ENCODE results near the gene NVL. TPM values are rescaled to one million over a fixed set of nuclear protein-coding genes. Genes with fewer than 3 reads are reported as not detected.
A peak's percentile ranks its signal among the peaks of the same experiment; 100 is the strongest.
"Not testable (repeated sequence)": the region's sequence is repeated elsewhere in the genome, so short reads cannot be mapped to it uniquely, and the experiment has no call there.

Gene NVL
- total RNA-seq, 2 donors from 2014 or later, result 19.9 to 39.5 TPM

GRCh38 chr1:224349716-224350115, 19.7 kb upstream of the NVL start:
- not testable (repeated sequence) for H3K4me3 Mint-ChIP-seq; ATAC-seq (replicated peaks)

GRCh38 chr1:224348137-224348536, 18.2 kb upstream of the NVL start:
- ATAC-seq (replicated peaks), result no peak
- Mint-ChIP-seq H3K36me3 (ENCODE audit: low read depth) (no peaks in the 10 kb centered on the region), H3K27ac (no peak overlapping the region), H3K27me3 (no peaks in the 10 kb centered on the region), H3K9me3 (no peaks in the 10 kb centered on the region), H3K4me1 (no peaks in the 10 kb centered on the region), H3K4me3 (no peak overlapping the region)

More at GRCh38 chr1:224349716-224350115, 19.7 kb upstream of the NVL start:
- H3K4me1 Mint-ChIP-seq; H3K27me3 Mint-ChIP-seq; H3K36me3 Mint-ChIP-seq (ENCODE audit: low read depth); H3K27ac Mint-ChIP-seq; H3K9me3 Mint-ChIP-seq: not testable (repeated sequence)

- no peaks in the 10 kb centered on the region for H3K27me3 Mint-ChIP-seq
- H3K9me3 Mint-ChIP-seq, result no peaks in the 10 kb centered on the region
- no peak overlapping the region for H3K4me3 Mint-ChIP-seq
- no peak for ATAC-seq (replicated peaks)
- no peak overlapping the region for H3K27ac Mint-ChIP-seq
- H3K36me3 Mint-ChIP-seq (ENCODE audit: low read depth), result no peaks in the 10 kb centered on the region
- peaks cover 5% of the 10 kb centered on the region for H3K4me1 Mint-ChIP-seq
These were observed 13.7 kb upstream of the NVL start for GRCh38 chr1:224343679-224344078.

GRCh38 chr1:224340453-224341384, 10.7 kb upstream of the NVL start:
- ATAC-seq (replicated peaks), result peak; percentile 86
- H3K27ac Mint-ChIP-seq; H3K4me1 Mint-ChIP-seq; H3K9me3 Mint-ChIP-seq; H3K36me3 Mint-ChIP-seq (ENCODE audit: low read depth); H3K27me3 Mint-ChIP-seq: not testable (repeated sequence)
- H3K4me3 Mint-ChIP-seq, result peak overlapping the region; percentile 59

GRCh38 chr1:224339442-224340033, 9.6 kb upstream of the NVL start:
- H3K27me3 Mint-ChIP-seq, result no peaks in the 10 kb centered on the region
- no peak for ATAC-seq (replicated peaks)
- no peaks in the 10 kb centered on the region for H3K9me3 Mint-ChIP-seq
- H3K4me3 Mint-ChIP-seq, result no peak overlapping the region
- no peak overlapping the region for H3K27ac Mint-ChIP-seq
- H3K4me1 Mint-ChIP-seq, result peaks cover 5% of the 10 kb centered on the region
- no peaks in the 10 kb centered on the region for H3K36me3 Mint-ChIP-seq (ENCODE audit: low read depth)

- no peak for ATAC-seq (replicated peaks)
- Mint-ChIP-seq H3K4me1 (peaks cover 16% of the 10 kb centered on the region), H3K4me3 (no peak overlapping the region), H3K36me3 (ENCODE audit: low read depth) (no peaks in the 10 kb centered on the region), H3K27ac (no peak overlapping the region), H3K9me3 (no peaks in the 10 kb centered on the region), H3K27me3 (no peaks in the 10 kb centered on the region)
These were observed 8.3 kb upstream of the NVL start for GRCh38 chr1:224338150-224338838.

GRCh38 chr1:224333939-224334786, 4.2 kb upstream of the NVL start:
- Mint-ChIP-seq H3K4me3 (peak overlapping the region; percentile 54), H3K36me3 (ENCODE audit: low read depth) (no peaks in the 10 kb centered on the region), H3K9me3 (no peaks in the 10 kb centered on the region), H3K27me3 (no peaks in the 10 kb centered on the region), H3K4me1 (peaks cover 13% of the 10 kb centered on the region), H3K27ac (peak overlapping the region; percentile 84)
- ATAC-seq (replicated peaks), result peak; percentile 50

- peak; percentile 46 for ATAC-seq (replicated peaks)
- Mint-ChIP-seq H3K27me3 (no peaks in the 10 kb centered on the region), H3K27ac (peak overlapping the region; percentile 84), H3K36me3 (ENCODE audit: low read depth) (no peaks in the 10 kb centered on the region), H3K4me1 (peaks cover 18% of the 10 kb centered on the region), H3K9me3 (no peaks in the 10 kb centered on the region), H3K4me3 (peak overlapping the region; percentile 54)
These were observed 3.4 kb upstream of the NVL start for GRCh38 chr1:224333309-224333926.

- H3K9me3 Mint-ChIP-seq, result no peaks in the 10 kb centered on the region
- peak overlapping the region; percentile 97 for H3K4me3 Mint-ChIP-seq
- no peaks in the 10 kb centered on the region for H3K36me3 Mint-ChIP-seq (ENCODE audit: low read depth)
- H3K27ac Mint-ChIP-seq, result no peak overlapping the region
- ATAC-seq (replicated peaks), result no peak
- H3K27me3 Mint-ChIP-seq, result no peaks in the 10 kb centered on the region
- H3K4me1 Mint-ChIP-seq, result peaks cover 25% of the 10 kb centered on the region
These were observed 1.9 kb upstream of the NVL start for GRCh38 chr1:224331824-224332223.

GRCh38 chr1:224331326-224331725, 1.4 kb upstream of the NVL start:
- no peaks in the 10 kb centered on the region for H3K36me3 Mint-ChIP-seq (ENCODE audit: low read depth)

GRCh38 chr1:224329484-224329841, 509 bp downstream of the NVL start:
- no peak for ATAC-seq (replicated peaks)
- Mint-ChIP-seq H3K27ac (peak overlapping the region; percentile 99), H3K27me3 (no peaks in the 10 kb centered on the region), H3K4me1 (peaks cover 24% of the 10 kb centered on the region), H3K9me3 (no peaks in the 10 kb centered on the region), H3K4me3 (peak overlapping the region; percentile 97), H3K36me3 (ENCODE audit: low read depth) (peaks cover 7% of the 10 kb centered on the region)

More at GRCh38 chr1:224331326-224331725, 1.4 kb upstream of the NVL start:
- Mint-ChIP-seq H3K27me3 (no peaks in the 10 kb centered on the region), H3K4me1 (peaks cover 25% of the 10 kb centered on the region), H3K4me3 (peak overlapping the region; percentile 97), H3K9me3 (no peaks in the 10 kb centered on the region), H3K27ac (no peak overlapping the region)
- no peak for ATAC-seq (replicated peaks)

GRCh38 chr1:224328644-224329043, 1.3 kb downstream of the NVL start:
- peaks cover 17% of the 10 kb centered on the region for H3K4me1 Mint-ChIP-seq
- peaks cover 7% of the 10 kb centered on the region for H3K36me3 Mint-ChIP-seq (ENCODE audit: low read depth)
- H3K27me3 Mint-ChIP-seq, result no peaks in the 10 kb centered on the region
- ATAC-seq (replicated peaks), result no peak
- H3K27ac Mint-ChIP-seq, result peak overlapping the region; percentile 99
- H3K4me3 Mint-ChIP-seq, result peak overlapping the region; percentile 97
- H3K9me3 Mint-ChIP-seq, result no peaks in the 10 kb centered on the region

- H3K4me1 Mint-ChIP-seq, result peaks cover 34% of the 10 kb centered on the region
- H3K36me3 Mint-ChIP-seq (ENCODE audit: low read depth), result peaks cover 28% of the 10 kb centered on the region
- no peak overlapping the region for H3K27ac Mint-ChIP-seq
- H3K4me3 Mint-ChIP-seq, result no peak overlapping the region
- ATAC-seq (replicated peaks), result no peak
- no peaks in the 10 kb centered on the region for H3K9me3 Mint-ChIP-seq
- H3K27me3 Mint-ChIP-seq, result no peaks in the 10 kb centered on the region
These were observed 4.0 kb downstream of the NVL start for GRCh38 chr1:224325959-224326358.

- Mint-ChIP-seq H3K9me3 (no peaks in the 10 kb centered on the region), H3K36me3 (ENCODE audit: low read depth) (peaks cover 40% of the 10 kb centered on the region), H3K4me3 (no peak overlapping the region), H3K27me3 (no peaks in the 10 kb centered on the region), H3K27ac (peak overlapping the region; percentile 20), H3K4me1 (peaks cover 20% of the 10 kb centered on the region)
- no peak for ATAC-seq (replicated peaks)
These were observed 8.3 kb downstream of the NVL start for GRCh38 chr1:224321706-224322105.
